SK-N-SH (cell line): ENCODE data around the gene DISP2. TPM values are rescaled to one million over a fixed set of nuclear protein-coding genes. Genes with fewer than 3 reads are reported as not detected.

ENCODE experiments used
- CTCF ChIA-PET: fragments of 300-600, 350-600 bp; formaldehyde crosslinking; extraction: SDS; loops from one replicate; lab custom pipeline; 2021; lab: Yijun Ruan, JAX
- POLR2A ChIA-PET: fragments of 350-600 bp; sonication (Branson Sonifier 250); formaldehyde crosslinking; extraction: SDS; loops from one replicate; lab custom pipeline; 2020; ENCODE audit warnings: antibody characterized with exemption, inconsistent platforms; lab: Yijun Ruan, JAX
- DNase-seq: peaks from one replicate; pipeline ENCODE4 v3.0.0; 2012
- H2AFZ ChIP-seq: fragments of 200-600 bp; sonication (generic); 2 replicates; pipeline ENCODE4 v1.8.1; 2016; ENCODE audit warnings: antibody characterized with exemption, mild to moderate bottlenecking, low read depth
- H3F3A ChIP-seq: fragments of 200-600 bp; sonication (generic); replicated peaks from 2 replicates; pipeline ENCODE3; 2016; ENCODE audit warnings: antibody characterized with exemption, mild to moderate bottlenecking; ENCODE audit not compliant: insufficient read depth
- H3K27ac ChIP-seq, 2 experiments: fragments of 200-500 bp in 1 of 2; fragments of 200-600 bp in 1 of 2; sonication (Bioruptor generic) in 1 of 2; sonication (generic), shearing (Covaris generic) in 1 of 2; 2 replicates each; pipeline versions ENCODE4 v1.5.1 to v1.6.1; 2014 to 2016; ENCODE audit warnings: low read depth in 2 of 2, inconsistent platforms in 1 of 2, low read length in 1 of 2, mild to moderate bottlenecking in 1 of 2, mixed read lengths in 1 of 2
- H3K27me3 ChIP-seq: fragments of 200-600 bp; sonication (generic), shearing (Covaris generic); 2 replicates; pipeline ENCODE4 v1.6.1; 2016; ENCODE audit warnings: mixed run types; ENCODE audit not compliant: insufficient read depth
- H3K36me3 ChIP-seq, 2 experiments: fragments of 200-500 bp in 1 of 2; fragments of 200-600 bp in 1 of 2; sonication (Bioruptor generic) in 1 of 2; sonication (generic) in 1 of 2; replicated peaks in 1 of 2; 2 replicates each; pipeline versions ENCODE3 to v1.5.1; 2014 to 2016; ENCODE audit warnings: low read length in 1 of 2, mild to moderate bottlenecking in 1 of 2; ENCODE audit not compliant: insufficient read depth in 2 of 2, control insufficient read depth in 1 of 2
- H3K4me1 ChIP-seq, 2 experiments: fragments of 200-500 bp in 1 of 2; fragments of 200-600 bp in 1 of 2; sonication (Bioruptor generic) in 1 of 2; sonication (generic), shearing (Covaris generic) in 1 of 2; 2 replicates each; pipeline versions ENCODE4 v1.5.1 to v1.6.1; 2014 to 2016; ENCODE audit warnings: low read depth in 1 of 2, low read length in 1 of 2, mixed run types in 1 of 2; ENCODE audit not compliant: insufficient read depth in 2 of 2, control insufficient read depth in 1 of 2
- H3K4me2 ChIP-seq: fragments of 200-600 bp; sonication (generic), shearing (Covaris generic); 2 replicates; pipeline ENCODE4 v1.6.1; 2017; ENCODE audit warnings: mixed run types
- H3K4me3 ChIP-seq, 2 experiments: fragments of 200-500 bp in 1 of 2; fragments of 200-600 bp in 1 of 2; sonication (Bioruptor generic) in 1 of 2; sonication (generic), shearing (Covaris generic) in 1 of 2; 2 replicates each; pipeline versions ENCODE4 v1.5.1 to v1.8.1; 2014 to 2016; ENCODE audit warnings: low read depth in 2 of 2, inconsistent platforms in 1 of 2, low read length in 1 of 2, mild to moderate bottlenecking in 1 of 2, mixed read lengths in 1 of 2, moderate library complexity in 1 of 2
- H3K79me2 ChIP-seq: fragments of 200-600 bp; sonication (generic); 2 replicates; pipeline ENCODE4 v1.8.1; 2017; ENCODE audit warnings: mild to moderate bottlenecking; ENCODE audit not compliant: insufficient read depth
- H3K9ac ChIP-seq: fragments of 200-600 bp; sonication (generic); 2 replicates; pipeline ENCODE4 v1.6.1; 2017; ENCODE audit warnings: mixed run types
- H3K9me2 ChIP-seq: fragments of 200-600 bp; sonication (generic); 2 replicates; pipeline ENCODE4 v1.6.1; 2017; ENCODE audit warnings: mixed run types
- H3K9me3 ChIP-seq: fragments of 200-600 bp; sonication (generic); 2 replicates; pipeline ENCODE4 v1.6.1; 2017; ENCODE audit warnings: mixed run types, mild to moderate bottlenecking, moderate library complexity
- H4K20me1 ChIP-seq: fragments of 200-600 bp; sonication (generic); 2 replicates; pipeline ENCODE4 v1.6.1; 2017; ENCODE audit warnings: mild to moderate bottlenecking, mixed run types; ENCODE audit not compliant: insufficient read depth
- CHD2 ChIP-seq: fragments of 150-350 bp; IDR thresholded peaks from 2 replicates; pipeline ENCODE4 v1.6.1; 2018; ENCODE audit warnings: low read length; ENCODE audit not compliant: partially characterized antibody
- EP300 ChIP-seq, 2 experiments: IDR thresholded peaks; 2 replicates each; pipeline versions ENCODE4 v1.4.0 to v1.6.1; 2012; ENCODE audit warnings: borderline replicate concordance in 1 of 2, low read depth in 1 of 2, low read length in 1 of 2
- FOSL2 ChIP-seq: IDR thresholded peaks from 2 replicates; pipeline ENCODE4 v1.4.0; 2012; ENCODE audit warnings: low read depth, mild to moderate bottlenecking, moderate library complexity, borderline replicate concordance
- GATA2 ChIP-seq: sonication (generic); formaldehyde crosslinking; IDR thresholded peaks from 2 replicates; pipeline ENCODE4 v1.5.0; 2020; ENCODE audit warnings: mild to moderate bottlenecking, missing genetic modification reagents
- NFIC ChIP-seq: IDR thresholded peaks from 2 replicates; pipeline ENCODE4 v1.4.0; 2012; ENCODE audit warnings: borderline replicate concordance
- NRF1 ChIP-seq: IDR thresholded peaks from 2 replicates; pipeline ENCODE4 v1.6.1; 2012; ENCODE audit warnings: low read depth, mild to moderate bottlenecking, low read length
- RAD21 ChIP-seq: IDR thresholded peaks from 2 replicates; pipeline ENCODE4 v1.6.1; 2012; ENCODE audit warnings: mild to moderate bottlenecking, low read length
- SIN3A ChIP-seq: IDR thresholded peaks from 2 replicates; pipeline ENCODE4 v1.6.1; 2012; ENCODE audit warnings: low read depth, mild to moderate bottlenecking, low read length, moderate library complexity, borderline replicate concordance
- TAF1 ChIP-seq: IDR thresholded peaks from 2 replicates; pipeline ENCODE4 v1.6.1; 2012; ENCODE audit warnings: low read depth, mild to moderate bottlenecking, low read length, moderate library complexity, borderline replicate concordance
- YY1 ChIP-seq: IDR thresholded peaks from 2 replicates; pipeline ENCODE4 v1.4.0; 2012; ENCODE audit warnings: low read depth, mild to moderate bottlenecking
- WGBS: methylation state at CpG from one replicate; pipeline ENCODE4 v1.1.6; 2017; ENCODE audit warnings: low lambda C conversion rate; 5-methylcytosine and 5-hydroxymethylcytosine counted together
- polyA plus RNA-seq, 3 experiments: library from polyadenylated mRNA; depleted of rRNA; stranded (reverse); fragments of >200 nt; gene quantifications; 2 replicates each; pipeline ENCODE4 v1.2.3, GENCODE V29; 2012
- TF ChIP-seq, protein P1 (sequence below): IDR thresholded peaks from 2 replicates; pipeline ENCODE4; 2012
- TF ChIP-seq, protein P2 (sequence below): fragments of 150-350 bp; IDR thresholded peaks from 2 replicates; pipeline ENCODE4 v1.6.1; 2017; ENCODE audit warnings: antibody characterized with exemption, low read length, low read depth, borderline replicate concordance
- TF ChIP-seq, protein P3 (sequence below): IDR thresholded peaks from 2 replicates; pipeline ENCODE4 v1.4.0; 2012; ENCODE audit warnings: low read depth, borderline replicate concordance

DISP2 gene
- polyA plus RNA-seq, 1 of the 3 experiments (the other 2 are of a cell fraction): 0.12 TPM

- Histone ChIP-seq H3K4me3 (no peak overlapping the region), H3K9me3 (no peaks in the 10 kb centered on the region), H3K4me2 (no peak overlapping the region), H2AFZ (no peak overlapping the region), H3K9me2 (no peaks in the 10 kb centered on the region), H3F3A (peaks cover 3% of the 10 kb centered on the region), H3K36me3 (peaks cover 37 to 54% of the 10 kb centered on the region in 2 experiments), H3K79me2 (peaks cover 18% of the 10 kb centered on the region), H3K27me3 (no peaks in the 10 kb centered on the region), H3K9ac (no peak overlapping the region), H3K4me1 (peaks cover 3 to 6% of the 10 kb centered on the region in 2 experiments; a peak in 1 of 4 replicates), H3K27ac (no peak overlapping the region), H4K20me1 (no peaks in the 10 kb centered on the region)
- ChIA-PET POLR2A (interaction anchor here (0.8 to 1.6 kb wide), 3 partner anchors 10 to 49 kb away, joined by 3 to 4 read pairs (median 3); partner anchors contain the start of gene IVD), CTCF (interaction anchor here (1.1 to 3.8 kb wide), 5 partner anchors 20 to 51 kb away, joined by 3 to 14 read pairs (median 9); no protein-coding TSS in a partner anchor)
- WGBS: 95% methylated on average over 13 of the region's 13 CpGs
- DNase-seq: no peak
- TF ChIP-seq, protein P1, sequence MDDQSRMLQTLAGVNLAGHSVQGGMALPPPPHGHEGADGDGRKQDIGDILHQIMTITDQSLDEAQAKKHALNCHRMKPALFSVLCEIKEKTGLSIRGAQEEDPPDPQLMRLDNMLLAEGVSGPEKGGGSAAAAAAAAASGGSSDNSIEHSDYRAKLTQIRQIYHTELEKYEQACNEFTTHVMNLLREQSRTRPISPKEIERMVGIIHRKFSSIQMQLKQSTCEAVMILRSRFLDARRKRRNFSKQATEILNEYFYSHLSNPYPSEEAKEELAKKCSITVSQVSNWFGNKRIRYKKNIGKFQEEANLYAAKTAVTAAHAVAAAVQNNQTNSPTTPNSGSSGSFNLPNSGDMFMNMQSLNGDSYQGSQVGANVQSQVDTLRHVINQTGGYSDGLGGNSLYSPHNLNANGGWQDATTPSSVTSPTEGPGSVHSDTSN: no peak
- TF ChIP-seq, protein P2, sequence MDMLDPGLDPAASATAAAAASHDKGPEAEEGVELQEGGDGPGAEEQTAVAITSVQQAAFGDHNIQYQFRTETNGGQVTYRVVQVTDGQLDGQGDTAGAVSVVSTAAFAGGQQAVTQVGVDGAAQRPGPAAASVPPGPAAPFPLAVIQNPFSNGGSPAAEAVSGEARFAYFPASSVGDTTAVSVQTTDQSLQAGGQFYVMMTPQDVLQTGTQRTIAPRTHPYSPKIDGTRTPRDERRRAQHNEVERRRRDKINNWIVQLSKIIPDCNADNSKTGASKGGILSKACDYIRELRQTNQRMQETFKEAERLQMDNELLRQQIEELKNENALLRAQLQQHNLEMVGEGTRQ: no peak
- TF ChIP-seq RAD21: no peak
- no peak for TF ChIP-seq FOSL2
- no peak for TF ChIP-seq CHD2
- no peak for TF ChIP-seq TAF1
- no peak for TF ChIP-seq EP300 (IDR thresholded peaks at IDR 0.05; ENCODE audit: borderline replicate concordance in 1 of 2, low read depth in 1 of 2, low read length in 1 of 2)
- no peak for TF ChIP-seq NFIC
- no peak for TF ChIP-seq YY1
- no peak for TF ChIP-seq NRF1
- no peak for TF ChIP-seq GATA2
- TF ChIP-seq, protein P3, sequence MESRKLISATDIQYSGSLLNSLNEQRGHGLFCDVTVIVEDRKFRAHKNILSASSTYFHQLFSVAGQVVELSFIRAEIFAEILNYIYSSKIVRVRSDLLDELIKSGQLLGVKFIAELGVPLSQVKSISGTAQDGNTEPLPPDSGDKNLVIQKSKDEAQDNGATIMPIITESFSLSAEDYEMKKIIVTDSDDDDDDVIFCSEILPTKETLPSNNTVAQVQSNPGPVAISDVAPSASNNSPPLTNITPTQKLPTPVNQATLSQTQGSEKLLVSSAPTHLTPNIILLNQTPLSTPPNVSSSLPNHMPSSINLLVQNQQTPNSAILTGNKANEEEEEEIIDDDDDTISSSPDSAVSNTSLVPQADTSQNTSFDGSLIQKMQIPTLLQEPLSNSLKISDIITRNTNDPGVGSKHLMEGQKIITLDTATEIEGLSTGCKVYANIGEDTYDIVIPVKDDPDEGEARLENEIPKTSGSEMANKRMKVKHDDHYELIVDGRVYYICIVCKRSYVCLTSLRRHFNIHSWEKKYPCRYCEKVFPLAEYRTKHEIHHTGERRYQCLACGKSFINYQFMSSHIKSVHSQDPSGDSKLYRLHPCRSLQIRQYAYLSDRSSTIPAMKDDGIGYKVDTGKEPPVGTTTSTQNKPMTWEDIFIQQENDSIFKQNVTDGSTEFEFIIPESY: no peak
- no peak for TF ChIP-seq SIN3A
Observed at GRCh38 chr15:40388941-40389823, 31.2 kb downstream of the DISP2 start.
